ENCODE measurements around the gene CCL27. TPM values are rescaled to one million over a fixed set of nuclear protein-coding genes. Genes with fewer than 3 reads are reported as not detected.

The CCL27 gene
- total RNA-seq, 1 experiment from 2014 or later, result 0.95 TPM

DNA sequence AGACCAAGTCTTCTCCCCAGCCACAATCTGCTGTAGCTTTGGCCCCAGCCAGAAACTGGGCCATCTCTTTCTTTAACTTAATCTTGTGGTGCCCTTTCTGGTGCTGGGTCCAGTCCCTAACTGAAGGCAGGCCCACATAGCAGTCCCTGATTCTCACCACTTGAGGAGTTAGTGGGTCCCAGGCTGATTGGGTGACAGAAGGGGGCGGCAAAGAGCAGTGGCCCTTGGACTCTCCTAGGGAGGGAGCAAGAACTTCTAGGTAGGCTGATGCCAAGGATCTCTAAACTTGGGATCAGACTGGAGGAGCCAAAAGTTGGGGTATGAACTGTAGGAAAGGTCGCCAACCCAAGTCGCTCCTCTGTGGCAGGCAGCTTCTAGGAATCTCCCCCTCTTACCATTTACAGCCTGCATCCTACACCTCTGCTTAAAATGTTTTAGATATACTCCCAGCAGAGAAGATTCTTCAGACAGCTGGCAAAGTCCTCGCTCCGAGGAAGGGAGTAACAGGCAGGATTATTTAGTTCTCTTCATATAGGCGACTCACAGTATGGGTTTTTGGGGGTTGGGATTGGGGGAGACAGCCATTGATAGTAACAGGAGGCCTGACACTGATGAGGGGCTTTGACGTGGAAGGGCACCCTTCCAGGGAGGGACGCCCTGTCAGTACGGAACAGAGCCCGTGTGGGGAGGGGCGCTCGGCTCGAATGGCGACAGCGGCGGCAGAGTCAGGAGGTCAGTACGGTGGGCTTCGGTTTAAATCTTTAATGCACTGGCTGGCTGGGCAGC, 2.0 kb upstream of the CCL27 start:
- Histone ChIP-seq H3K9me3 (ENCODE audit: control insufficient read depth, insufficient read depth, low read depth, low read length) (no peaks in the 10 kb centered on the region), H3K27ac (ENCODE audit: low read length) (peak overlapping the region; percentile 70), H3K4me1 (ENCODE audit: control insufficient read depth, insufficient read depth, low read length) (peaks cover 8% of the 10 kb centered on the region; the same call in 1 of the 2 replicates), H3K36me3 (ENCODE audit: control insufficient read depth, insufficient read depth, low read length) (no peaks in the 10 kb centered on the region), H3K27me3 (ENCODE audit: control insufficient read depth, insufficient read depth, low read length) (no peaks in the 10 kb centered on the region), H3K4me3 (ENCODE audit: low read depth in 2 of 2, low read length in 2 of 2) (peak overlapping the region; percentile 65 to 94)
- CTCF ChIA-PET, result interaction anchor here (0.9 to 2.5 kb wide), 3 partner anchors 13 to 38 kb away, joined by 3 to 11 read pairs (median 5); no protein-coding TSS in a partner anchor
- ATAC-seq, result peak; percentile 75
- in situ Hi-C loops (cut with HindIII; ENCODE audit: low pct_unique_long_range_greater_than_20kb, low sequenced_read_pairs), result no loop called here
- intact Hi-C loops (cut with micrococcal nuclease; ENCODE audit: unreplicated experiment), result no loop called here
- POLR2A ChIA-PET, result interaction anchor here (0.6 to 0.8 kb wide), 3 partner anchors 27 to 514 kb away, joined by 3 to 5 read pairs (median 3); partner anchors contain the start of gene SIGMAR1
- TF ChIP-seq POLR2AphosphoS5 (IDR thresholded peaks at IDR 0.05; ENCODE audit: low read depth, low read length), result no peak
- DNase-seq (ENCODE audit: low read depth, low spot score), result peak; percentile 71
- BruUV-seq (replicated peaks), result no TSS peak

GRCh38 chr9:34663303-34663605, 797 bp upstream of the CCL27 start:
- Histone ChIP-seq H3K27me3 (ENCODE audit: control insufficient read depth, insufficient read depth, low read length) (no peaks in the 10 kb centered on the region), H3K4me1 (ENCODE audit: control insufficient read depth, insufficient read depth, low read length) (peaks cover 8% of the 10 kb centered on the region; the same call in 1 of the 2 replicates), H3K9me3 (ENCODE audit: control insufficient read depth, insufficient read depth, low read depth, low read length) (no peaks in the 10 kb centered on the region), H3K4me3 (ENCODE audit: low read depth in 2 of 2, low read length in 2 of 2) (no peak overlapping the region), H3K36me3 (ENCODE audit: control insufficient read depth, insufficient read depth, low read length) (no peaks in the 10 kb centered on the region), H3K27ac (ENCODE audit: low read length) (no peak overlapping the region)
- intact Hi-C loops (cut with micrococcal nuclease; ENCODE audit: unreplicated experiment) (no loop called here), in situ Hi-C loops (cut with HindIII; ENCODE audit: low pct_unique_long_range_greater_than_20kb, low sequenced_read_pairs) (no loop called here)
- ChIA-PET POLR2A (no interaction called here), CTCF (no interaction called here)
- ATAC-seq, result no peak
- no peak for TF ChIP-seq SIN3A (IDR thresholded peaks at IDR 0.05; ENCODE audit: borderline replicate concordance, insufficient read depth, low read depth, low read length)
- TF ChIP-seq, protein P1, sequence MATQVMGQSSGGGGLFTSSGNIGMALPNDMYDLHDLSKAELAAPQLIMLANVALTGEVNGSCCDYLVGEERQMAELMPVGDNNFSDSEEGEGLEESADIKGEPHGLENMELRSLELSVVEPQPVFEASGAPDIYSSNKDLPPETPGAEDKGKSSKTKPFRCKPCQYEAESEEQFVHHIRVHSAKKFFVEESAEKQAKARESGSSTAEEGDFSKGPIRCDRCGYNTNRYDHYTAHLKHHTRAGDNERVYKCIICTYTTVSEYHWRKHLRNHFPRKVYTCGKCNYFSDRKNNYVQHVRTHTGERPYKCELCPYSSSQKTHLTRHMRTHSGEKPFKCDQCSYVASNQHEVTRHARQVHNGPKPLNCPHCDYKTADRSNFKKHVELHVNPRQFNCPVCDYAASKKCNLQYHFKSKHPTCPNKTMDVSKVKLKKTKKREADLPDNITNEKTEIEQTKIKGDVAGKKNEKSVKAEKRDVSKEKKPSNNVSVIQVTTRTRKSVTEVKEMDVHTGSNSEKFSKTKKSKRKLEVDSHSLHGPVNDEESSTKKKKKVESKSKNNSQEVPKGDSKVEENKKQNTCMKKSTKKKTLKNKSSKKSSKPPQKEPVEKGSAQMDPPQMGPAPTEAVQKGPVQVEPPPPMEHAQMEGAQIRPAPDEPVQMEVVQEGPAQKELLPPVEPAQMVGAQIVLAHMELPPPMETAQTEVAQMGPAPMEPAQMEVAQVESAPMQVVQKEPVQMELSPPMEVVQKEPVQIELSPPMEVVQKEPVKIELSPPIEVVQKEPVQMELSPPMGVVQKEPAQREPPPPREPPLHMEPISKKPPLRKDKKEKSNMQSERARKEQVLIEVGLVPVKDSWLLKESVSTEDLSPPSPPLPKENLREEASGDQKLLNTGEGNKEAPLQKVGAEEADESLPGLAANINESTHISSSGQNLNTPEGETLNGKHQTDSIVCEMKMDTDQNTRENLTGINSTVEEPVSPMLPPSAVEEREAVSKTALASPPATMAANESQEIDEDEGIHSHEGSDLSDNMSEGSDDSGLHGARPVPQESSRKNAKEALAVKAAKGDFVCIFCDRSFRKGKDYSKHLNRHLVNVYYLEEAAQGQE (IDR thresholded peaks at IDR 0.05; ENCODE audit: insufficient read depth in 1 of 2, low read depth in 2 of 2, low read length in 1 of 2), result no peak
- no peak for TF ChIP-seq TCF7L2 (IDR thresholded peaks at IDR 0.05; ENCODE audit: low read depth, low read length)
- no peak for TF ChIP-seq POLR2AphosphoS5 (IDR thresholded peaks at IDR 0.05; ENCODE audit: low read depth, low read length)
- TF ChIP-seq, protein P2, sequence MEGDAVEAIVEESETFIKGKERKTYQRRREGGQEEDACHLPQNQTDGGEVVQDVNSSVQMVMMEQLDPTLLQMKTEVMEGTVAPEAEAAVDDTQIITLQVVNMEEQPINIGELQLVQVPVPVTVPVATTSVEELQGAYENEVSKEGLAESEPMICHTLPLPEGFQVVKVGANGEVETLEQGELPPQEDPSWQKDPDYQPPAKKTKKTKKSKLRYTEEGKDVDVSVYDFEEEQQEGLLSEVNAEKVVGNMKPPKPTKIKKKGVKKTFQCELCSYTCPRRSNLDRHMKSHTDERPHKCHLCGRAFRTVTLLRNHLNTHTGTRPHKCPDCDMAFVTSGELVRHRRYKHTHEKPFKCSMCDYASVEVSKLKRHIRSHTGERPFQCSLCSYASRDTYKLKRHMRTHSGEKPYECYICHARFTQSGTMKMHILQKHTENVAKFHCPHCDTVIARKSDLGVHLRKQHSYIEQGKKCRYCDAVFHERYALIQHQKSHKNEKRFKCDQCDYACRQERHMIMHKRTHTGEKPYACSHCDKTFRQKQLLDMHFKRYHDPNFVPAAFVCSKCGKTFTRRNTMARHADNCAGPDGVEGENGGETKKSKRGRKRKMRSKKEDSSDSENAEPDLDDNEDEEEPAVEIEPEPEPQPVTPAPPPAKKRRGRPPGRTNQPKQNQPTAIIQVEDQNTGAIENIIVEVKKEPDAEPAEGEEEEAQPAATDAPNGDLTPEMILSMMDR (IDR thresholded peaks at IDR 0.05), result no peak
- no TSS peak for BruUV-seq (replicated peaks)
- DNase-seq (ENCODE audit: low read depth, low spot score), result no peak

All from Panc1 (cell line).